ENCODE data around the gene CNGB1. TPM values are rescaled to one million over a fixed set of nuclear protein-coding genes. Genes with fewer than 3 reads are reported as not detected.

Gene CNGB1
- total and polyA plus RNA-seq, 2 of the 13 experiments (the other 11 are each of a cell fraction or from before 2014, with no cell fraction given): 0.02 to 0.15 TPM

DNA sequence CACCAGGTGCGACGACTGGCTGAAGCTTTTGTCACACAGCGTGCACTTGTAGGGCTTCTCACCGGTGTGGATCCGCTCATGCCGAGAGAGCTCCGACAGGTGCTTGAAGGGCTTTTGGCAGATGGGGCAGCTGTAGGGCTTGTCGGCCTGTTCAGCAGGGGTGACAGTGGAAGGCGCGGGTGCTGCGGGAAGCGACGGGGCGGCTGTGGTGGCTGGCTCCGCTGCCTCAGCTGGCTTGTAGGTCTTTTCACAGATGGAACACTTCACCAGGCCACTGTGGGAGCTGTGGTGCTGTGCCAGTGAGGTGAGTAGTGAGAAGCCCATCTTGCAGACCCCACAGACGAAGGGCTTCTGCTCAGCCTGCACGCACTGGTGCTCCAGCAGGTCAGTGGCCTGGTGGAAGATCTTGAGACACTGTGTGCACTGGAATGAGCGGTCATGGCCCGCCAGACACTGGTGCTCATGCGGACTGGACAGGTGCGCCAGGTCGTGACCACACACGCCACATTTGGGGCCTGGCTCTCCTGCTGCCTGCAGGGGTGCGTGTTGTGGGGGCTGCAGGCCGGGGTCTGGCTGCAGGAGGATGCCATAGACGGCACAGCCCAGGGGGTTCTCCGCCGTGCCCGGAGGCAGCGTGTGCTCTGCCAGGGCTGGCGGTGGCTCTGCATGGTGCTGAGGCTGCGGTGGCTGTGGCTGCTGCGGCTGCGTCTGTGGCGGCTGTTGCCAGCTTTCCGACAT, 26.8 kb upstream of the CNGB1 start:
- intact Hi-C loops (cut with micrococcal nuclease; ENCODE audit: unreplicated experiment) (no loop called here), in situ Hi-C loops (cut with HindIII; ENCODE audit: extremely low pct_ligation_motif_present, low pct_unique_long_range_greater_than_20kb) (no loop called here)
- Histone ChIP-seq H3K4me2 (ENCODE audit: low read depth, low read length) (no peak overlapping the region), H3K9me3 (ENCODE audit: low read length) (no peaks in the 10 kb centered on the region), H3K79me2 (ENCODE audit: insufficient read depth, low read length) (peaks cover 7% of the 10 kb centered on the region), H3K4me1 (ENCODE audit: insufficient read depth, low read length) (peaks cover 26% of the 10 kb centered on the region), H2AFZ (ENCODE audit: low read length) (no peak overlapping the region), H3K27ac (ENCODE audit: extremely low read length, insufficient read depth, low read length) (no peak overlapping the region), H3K27me3 (ENCODE audit: control insufficient read depth in 1 of 2, insufficient read depth in 2 of 2, low read length in 2 of 2) (no peaks in the 10 kb centered on the region; a peak in 1 of 5 replicates), H4K20me1 (ENCODE audit: insufficient read depth, low read length) (no peaks in the 10 kb centered on the region), H3K4me3 (replicated peaks in 1 of 3; ENCODE audit: insufficient read depth in 1 of 3, low read depth in 2 of 3, low read length in 3 of 3) (no peak overlapping the region), H3K36me3 (replicated peaks in 1 of 2; ENCODE audit: control insufficient read depth in 1 of 2, insufficient read depth in 2 of 2, low read length in 2 of 2) (peaks cover 9 to 19% of the 10 kb centered on the region in 2 experiments; a peak in 4 of 5 replicates), H3K9ac (ENCODE audit: insufficient read depth, low read depth, low read length) (no peak overlapping the region)
- no peak for DNase-seq (ENCODE audit: low spot score)
- ATAC-seq: no peak
- no peak for TF ChIP-seq TCF7 (IDR thresholded peaks at IDR 0.05; ENCODE audit: low read depth)
- no peak for TF ChIP-seq HOXA9 (CRISPR knock-in tag; IDR thresholded peaks at IDR 0.05; ENCODE audit: borderline replicate concordance)
- TF ChIP-seq RBFOX2 (IDR thresholded peaks at IDR 0.05; ENCODE audit: low read depth, low read length): peak; percentile 51; the same call in 1 of the 2 replicates
- BruUV-seq (replicated peaks): no TSS peak
- no peak for FAIRE-seq
- ChIA-PET POLR2A (interaction anchor here (1.8 to 4.1 kb wide), 2 partner anchors 105 to 262 kb away, joined by 7 to 15 read pairs; partner anchors contain the start of gene KATNB1), CTCF (ENCODE audit: low intra/inter-chr PET ratio, low total read pairs) (no interaction called here)
- 96% methylated on average over 28 of the region's 36 CpGs for WGBS (ENCODE audit: low lambda C conversion rate)

DNA sequence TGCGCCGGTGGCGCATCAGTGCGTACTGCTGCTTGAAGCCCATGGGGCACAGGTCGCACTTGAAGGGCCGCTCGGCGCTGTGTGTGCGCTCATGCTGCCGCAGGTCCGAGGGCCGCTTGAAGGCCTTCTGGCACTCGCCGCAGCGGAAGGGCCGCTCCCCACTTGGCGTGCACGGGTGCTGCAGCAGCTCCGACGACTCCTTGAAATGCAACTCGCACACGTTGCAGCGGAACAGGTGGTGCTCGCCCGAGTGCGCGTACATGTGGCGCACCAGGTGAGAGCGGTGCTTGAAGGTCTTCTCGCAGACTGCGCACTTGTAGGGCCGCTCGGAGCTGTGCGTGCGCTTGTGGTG, 26.2 kb upstream of the CNGB1 start:
- H3K27me3 ChIP-seq (ENCODE audit: control insufficient read depth in 1 of 2, insufficient read depth in 2 of 2, low read length in 2 of 2): no peaks in the 10 kb centered on the region; a peak in 1 of 5 replicates
- POLR2A ChIA-PET: no interaction called here
- H3K9me3 ChIP-seq (ENCODE audit: low read length): no peaks in the 10 kb centered on the region
- H3K36me3 ChIP-seq (replicated peaks in 1 of 2; ENCODE audit: control insufficient read depth in 1 of 2, insufficient read depth in 2 of 2, low read length in 2 of 2): peaks cover 9 to 19% of the 10 kb centered on the region in 2 experiments; a peak in 4 of 5 replicates
- H3K4me2 ChIP-seq (ENCODE audit: low read depth, low read length): no peak overlapping the region
- DNase-seq (ENCODE audit: low spot score) (no peak), ATAC-seq (no peak), FAIRE-seq (no peak)
- H3K4me3 ChIP-seq (replicated peaks in 1 of 3; ENCODE audit: insufficient read depth in 1 of 3, low read depth in 2 of 3, low read length in 3 of 3): no peak overlapping the region
- CTCF ChIA-PET (ENCODE audit: low intra/inter-chr PET ratio, low total read pairs): no interaction called here
- no peak overlapping the region for H2AFZ ChIP-seq (ENCODE audit: low read length)
- no peak overlapping the region for H3K27ac ChIP-seq (ENCODE audit: extremely low read length, insufficient read depth, low read length)
- intact Hi-C loops (cut with micrococcal nuclease; ENCODE audit: unreplicated experiment): no loop called here
- no peaks in the 10 kb centered on the region for H4K20me1 ChIP-seq (ENCODE audit: insufficient read depth, low read length)
- H3K9ac ChIP-seq (ENCODE audit: insufficient read depth, low read depth, low read length): no peak overlapping the region
- peaks cover 21% of the 10 kb centered on the region for H3K4me1 ChIP-seq (ENCODE audit: insufficient read depth, low read length)
- WGBS (ENCODE audit: low lambda C conversion rate): 96% methylated on average over 35 of the region's 35 CpGs
- in situ Hi-C loops (cut with HindIII; ENCODE audit: extremely low pct_ligation_motif_present, low pct_unique_long_range_greater_than_20kb): no loop called here
- H3K79me2 ChIP-seq (ENCODE audit: insufficient read depth, low read length): peaks cover 7% of the 10 kb centered on the region
- no TSS peak for BruUV-seq (replicated peaks)
- TF ChIP-seq ZNF296 (CRISPR knock-in tag; conservative IDR thresholded peaks at IDR 0.05) (no peak), ZNF747 (CRISPR knock-in tag; IDR thresholded peaks at IDR 0.05; ENCODE audit: borderline replicate concordance) (no peak), ZNF598 (CRISPR knock-in tag; IDR thresholded peaks at IDR 0.05; ENCODE audit: borderline replicate concordance) (no peak), GTF2F1 (IDR thresholded peaks at IDR 0.05; ENCODE audit: low read length) (no peak), ZNF17 (CRISPR knock-in tag; IDR thresholded peaks at IDR 0.05) (no peak), HNF4G (IDR thresholded peaks at IDR 0.05; ENCODE audit: borderline replicate concordance, low read depth, low read length) (no peak), HNF4G (CRISPR knock-in tag; IDR thresholded peaks at IDR 0.05; ENCODE audit: borderline replicate concordance, low read depth) (no peak), FOXP1 (IDR thresholded peaks at IDR 0.05) (no peak), FOXP1 (CRISPR knock-in tag; IDR thresholded peaks at IDR 0.05) (no peak), GABPB1 (CRISPR knock-in tag; IDR thresholded peaks at IDR 0.05) (no peak; the same call in 1 of the 2 replicates), PITX1 (CRISPR knock-in tag; IDR thresholded peaks at IDR 0.05) (no peak)
- TF ChIP-seq, protein P1, sequence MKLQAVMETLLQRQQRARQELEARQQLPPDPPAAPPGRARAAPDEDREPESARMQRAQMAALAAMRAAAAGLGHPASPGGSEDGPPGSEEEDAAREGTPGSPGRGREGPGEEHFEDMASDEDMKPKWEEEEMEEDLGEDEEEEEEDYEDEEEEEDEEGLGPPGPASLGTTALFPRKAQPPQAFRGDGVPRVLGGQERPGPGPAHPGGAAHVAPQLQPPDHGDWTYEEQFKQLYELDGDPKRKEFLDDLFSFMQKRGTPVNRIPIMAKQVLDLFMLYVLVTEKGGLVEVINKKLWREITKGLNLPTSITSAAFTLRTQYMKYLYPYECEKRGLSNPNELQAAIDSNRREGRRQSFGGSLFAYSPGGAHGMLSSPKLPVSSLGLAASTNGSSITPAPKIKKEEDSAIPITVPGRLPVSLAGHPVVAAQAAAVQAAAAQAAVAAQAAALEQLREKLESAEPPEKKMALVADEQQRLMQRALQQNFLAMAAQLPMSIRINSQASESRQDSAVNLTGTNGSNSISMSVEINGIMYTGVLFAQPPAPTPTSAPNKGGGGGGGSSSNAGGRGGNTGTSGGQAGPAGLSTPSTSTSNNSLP (IDR thresholded peaks at IDR 0.05; ENCODE audit: low read depth, low read length): no peak

All from HepG2 (cell line).